Measurements from ENCODE around the gene FCMR.

Gene FCMR

DNA sequence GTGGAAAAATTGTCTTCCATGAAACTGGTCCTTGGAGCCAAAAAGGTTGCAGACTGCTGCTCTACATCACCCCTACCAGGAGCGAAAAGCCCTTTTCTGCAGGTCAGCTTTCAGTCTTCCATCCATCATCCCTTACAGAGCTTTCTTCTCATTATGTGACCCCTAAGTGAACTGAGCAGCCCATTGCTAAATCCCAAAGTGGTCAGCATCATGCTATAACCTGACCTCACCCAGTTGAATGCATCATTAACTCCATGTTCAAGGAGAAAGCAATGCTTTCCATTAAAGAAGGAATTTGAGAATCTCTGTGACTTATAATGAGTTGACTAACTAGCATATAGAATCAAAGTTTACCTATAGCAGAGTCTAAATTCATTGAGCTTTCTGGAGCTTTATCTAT is 34.9 kb downstream of the FCMR start:
- no peak overlapping the region for H3K4me3 ChIP-seq (ENCODE audit: low read depth in 1 of 2, low read length in 1 of 2)
- no peaks in the 10 kb centered on the region for H3K36me3 ChIP-seq
- TF ChIP-seq, protein P1, sequence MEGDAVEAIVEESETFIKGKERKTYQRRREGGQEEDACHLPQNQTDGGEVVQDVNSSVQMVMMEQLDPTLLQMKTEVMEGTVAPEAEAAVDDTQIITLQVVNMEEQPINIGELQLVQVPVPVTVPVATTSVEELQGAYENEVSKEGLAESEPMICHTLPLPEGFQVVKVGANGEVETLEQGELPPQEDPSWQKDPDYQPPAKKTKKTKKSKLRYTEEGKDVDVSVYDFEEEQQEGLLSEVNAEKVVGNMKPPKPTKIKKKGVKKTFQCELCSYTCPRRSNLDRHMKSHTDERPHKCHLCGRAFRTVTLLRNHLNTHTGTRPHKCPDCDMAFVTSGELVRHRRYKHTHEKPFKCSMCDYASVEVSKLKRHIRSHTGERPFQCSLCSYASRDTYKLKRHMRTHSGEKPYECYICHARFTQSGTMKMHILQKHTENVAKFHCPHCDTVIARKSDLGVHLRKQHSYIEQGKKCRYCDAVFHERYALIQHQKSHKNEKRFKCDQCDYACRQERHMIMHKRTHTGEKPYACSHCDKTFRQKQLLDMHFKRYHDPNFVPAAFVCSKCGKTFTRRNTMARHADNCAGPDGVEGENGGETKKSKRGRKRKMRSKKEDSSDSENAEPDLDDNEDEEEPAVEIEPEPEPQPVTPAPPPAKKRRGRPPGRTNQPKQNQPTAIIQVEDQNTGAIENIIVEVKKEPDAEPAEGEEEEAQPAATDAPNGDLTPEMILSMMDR (IDR thresholded peaks at IDR 0.05) = no peak
- peaks cover 43% of the 10 kb centered on the region for H3K27me3 ChIP-seq
- no peak overlapping the region for H3K27ac ChIP-seq
- H3K4me1 ChIP-seq (ENCODE audit: control insufficient read depth in 1 of 2, insufficient read depth in 1 of 2, low read depth in 1 of 2, low read length in 1 of 2) = no peaks in the 10 kb centered on the region
- no peaks in the 10 kb centered on the region for H3K9me3 ChIP-seq

DNA sequence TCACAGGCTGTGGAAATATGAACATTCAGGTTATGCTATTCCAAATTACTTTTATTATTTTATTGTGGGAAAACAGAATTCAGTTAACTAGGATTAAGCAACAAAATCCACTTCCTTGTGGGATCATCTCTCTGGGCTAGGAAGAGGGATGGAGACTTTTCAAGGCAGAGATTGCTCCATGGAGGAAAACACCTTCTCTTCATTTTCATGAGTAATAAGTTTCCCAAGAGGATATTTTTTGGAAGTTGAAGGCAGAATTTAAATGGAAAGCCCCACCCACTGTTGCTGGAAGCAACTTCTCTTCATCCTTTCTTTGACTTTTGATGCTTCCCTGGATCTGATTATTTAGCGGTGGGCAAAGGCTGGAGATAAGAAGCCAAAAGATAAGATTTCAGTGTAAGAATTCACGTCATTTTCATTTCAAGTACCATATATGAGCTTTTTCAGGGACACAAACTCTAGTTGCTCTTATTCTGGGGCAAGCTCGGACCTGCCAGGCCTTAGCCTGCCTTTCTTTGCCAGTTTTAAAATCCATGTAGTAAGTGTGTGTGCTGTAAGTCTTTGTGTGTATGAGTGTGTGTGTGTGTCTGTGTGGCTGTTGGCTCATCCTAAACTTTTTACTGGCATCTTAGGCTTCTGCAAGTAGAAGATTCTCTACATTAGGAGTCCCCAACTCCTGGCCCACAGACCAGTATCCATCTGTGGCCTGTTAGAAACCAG is 36.2 kb downstream of the FCMR start:
- TF ChIP-seq, protein P1 (IDR thresholded peaks at IDR 0.05) = no peak
- Histone ChIP-seq H3K9me3 (no peaks in the 10 kb centered on the region), H3K36me3 (no peaks in the 10 kb centered on the region), H3K4me3 (ENCODE audit: low read depth in 1 of 2, low read length in 1 of 2) (no peak overlapping the region), H3K27ac (no peak overlapping the region), H3K4me1 (ENCODE audit: control insufficient read depth in 1 of 2, insufficient read depth in 1 of 2, low read depth in 1 of 2, low read length in 1 of 2) (no peaks in the 10 kb centered on the region), H3K27me3 (peaks cover 30% of the 10 kb centered on the region)

DNA sequence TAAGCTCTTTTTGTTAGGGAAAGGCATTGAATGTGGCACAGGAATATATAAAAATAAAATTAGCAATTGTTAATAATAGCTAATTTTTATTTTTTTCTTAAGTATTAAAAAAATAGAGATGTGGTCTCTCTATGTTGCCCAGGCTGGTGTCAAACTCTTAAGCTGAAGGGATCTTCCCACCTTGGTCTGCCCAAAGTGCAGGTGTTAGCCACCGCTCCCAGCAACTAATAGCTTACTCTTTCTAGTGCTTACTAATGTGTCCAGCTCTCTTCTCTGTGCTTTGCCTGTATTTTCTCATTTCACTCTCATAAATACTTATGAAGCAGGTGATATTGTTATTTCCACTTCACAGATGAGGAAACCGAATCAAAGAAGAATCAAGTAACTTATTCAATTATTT is 37.9 kb downstream of the FCMR start:
- Histone ChIP-seq H3K9me3 (no peaks in the 10 kb centered on the region), H3K36me3 (no peaks in the 10 kb centered on the region), H3K27ac (no peak overlapping the region), H3K4me1 (ENCODE audit: control insufficient read depth in 1 of 2, insufficient read depth in 1 of 2, low read depth in 1 of 2, low read length in 1 of 2) (no peaks in the 10 kb centered on the region), H3K4me3 (ENCODE audit: low read depth in 1 of 2, low read length in 1 of 2) (no peak overlapping the region), H3K27me3 (peaks cover 23% of the 10 kb centered on the region)
- TF ChIP-seq, protein P1 (IDR thresholded peaks at IDR 0.05) = no peak

DNA sequence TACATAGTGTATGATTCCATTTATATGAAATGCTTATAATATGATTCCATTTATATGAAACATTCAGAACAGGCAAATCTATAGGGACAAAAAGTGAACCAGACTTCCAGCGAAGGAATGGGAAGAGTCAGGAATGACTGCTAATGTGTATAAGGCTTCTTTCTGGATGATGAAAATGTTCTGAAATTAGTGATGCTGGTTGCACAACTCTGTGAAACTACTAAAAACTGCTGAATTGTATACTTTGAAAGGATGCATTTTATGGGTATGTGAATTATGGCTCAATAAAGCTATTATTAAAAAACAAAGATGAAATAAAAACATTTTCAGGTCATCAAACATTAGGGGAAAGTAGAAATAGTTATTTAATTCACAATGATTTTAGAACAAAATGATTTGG is 38.6 kb downstream of the FCMR start:
- Histone ChIP-seq H3K27me3 (peaks cover 23% of the 10 kb centered on the region), H3K9me3 (no peaks in the 10 kb centered on the region), H3K4me3 (ENCODE audit: low read depth in 1 of 2, low read length in 1 of 2) (no peak overlapping the region), H3K36me3 (no peaks in the 10 kb centered on the region), H3K4me1 (ENCODE audit: control insufficient read depth in 1 of 2, insufficient read depth in 1 of 2, low read depth in 1 of 2, low read length in 1 of 2) (no peaks in the 10 kb centered on the region), H3K27ac (no peak overlapping the region)
- TF ChIP-seq, protein P1 (IDR thresholded peaks at IDR 0.05) = no peak

DNA sequence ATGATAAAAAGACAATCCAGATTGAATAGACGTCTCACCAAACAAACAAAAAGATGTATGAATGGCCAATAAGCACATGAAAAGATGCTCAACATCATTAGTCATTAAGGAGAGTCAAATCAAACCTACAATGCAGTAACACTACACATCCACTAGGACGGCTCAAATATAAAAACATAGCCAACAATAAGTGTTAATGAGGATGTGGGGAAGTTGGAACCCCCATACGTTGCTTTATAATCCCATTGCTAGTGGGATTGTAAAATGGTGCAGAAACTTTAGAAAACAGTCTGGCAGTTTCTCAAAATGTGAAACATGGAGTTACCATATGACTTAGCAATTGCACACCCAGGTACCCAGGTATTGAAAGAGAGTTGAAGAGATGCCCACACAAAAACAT is 39.2 kb downstream of the FCMR start:
- H3K27me3 ChIP-seq = peaks cover 20% of the 10 kb centered on the region
- TF ChIP-seq, protein P1 (IDR thresholded peaks at IDR 0.05) = no peak
- H3K9me3 ChIP-seq = no peaks in the 10 kb centered on the region
- H3K4me1 ChIP-seq (ENCODE audit: control insufficient read depth in 1 of 2, insufficient read depth in 1 of 2, low read depth in 1 of 2, low read length in 1 of 2) = no peaks in the 10 kb centered on the region
- H3K4me3 ChIP-seq (ENCODE audit: low read depth in 1 of 2, low read length in 1 of 2) = no peak overlapping the region
- H3K36me3 ChIP-seq = no peaks in the 10 kb centered on the region
- H3K27ac ChIP-seq = no peak overlapping the region

Data from neutrophil (primary cell).